GM12872 (cell line): ENCODE results near the gene TMEM138.
A peak's percentile ranks its signal among the peaks of the same experiment; 100 is the strongest.

Source experiments
- CTCF ChIP-seq: IDR thresholded peaks from 3 replicates; pipeline ENCODE4 v1.5.1; 2011; ENCODE audit warnings: low read depth, mild to moderate bottlenecking, low read length, moderate library complexity; ENCODE audit not compliant: insufficient read depth

Gene TMEM138

GRCh38 chr11:61332281-61332796 lies 29.8 kb upstream of the TMEM138 start:
- no peak for TF ChIP-seq CTCF

- TF ChIP-seq CTCF = no peak
These were observed 29.2 kb upstream of the TMEM138 start, which contains the start of the genes DDB1 and TKFC for GRCh38 chr11:61332797-61333549. Gene DDB1 (minus strand): TSS chr11:61333105. CDS start chr11:61332968, 137 bp downstream. Gene TKFC (plus strand): TSS chr11:61333228. CDS start chr11:61334729, 1,501 bp downstream.

GRCh38 chr11:61333550-61334433 lies 28.4 kb upstream of the TMEM138 start:
- TF ChIP-seq CTCF = no peak

- TF ChIP-seq CTCF = no peak
These were observed 27.5 kb upstream of the TMEM138 start for GRCh38 chr11:61334434-61335354.

GRCh38 chr11:61335355-61335710 lies 26.8 kb upstream of the TMEM138 start:
- TF ChIP-seq CTCF = no peak

GRCh38 chr11:61336171-61336935 lies 25.8 kb upstream of the TMEM138 start:
- TF ChIP-seq CTCF = peak; percentile 99
